Osteoblast (primary cell): ENCODE data around the gene SRCAP. TPM values are rescaled to one million over a fixed set of nuclear protein-coding genes. Genes with fewer than 3 reads are reported as not detected.
"Not testable (repeated sequence)": the region's sequence is repeated elsewhere in the genome, so short reads cannot be mapped to it uniquely, and the experiment has no call there.

ENCODE experiments used
- DNase-seq: peaks from one replicate; pipeline ENCODE4 v3.0.0; 2011; ENCODE audit warnings: low spot score, mixed read lengths; ENCODE audit not compliant: insufficient read length; ENCODE audit errors: missing footprints
- H2AFZ ChIP-seq: 2 replicates; pipeline ENCODE4 v1.6.0; 2011; ENCODE audit warnings: mild to moderate bottlenecking, low read length
- H3K27ac ChIP-seq: 2 replicates; pipeline ENCODE4 v1.5.1; 2011; ENCODE audit warnings: mild to moderate bottlenecking, low read depth, low read length, moderate library complexity
- H3K27me3 ChIP-seq: 2 replicates; pipeline ENCODE4 v1.6.0; 2012; ENCODE audit warnings: mild to moderate bottlenecking, control low read depth, inconsistent platforms, low read length, moderate library complexity; ENCODE audit not compliant: insufficient read depth
- H3K36me3 ChIP-seq: 2 replicates; pipeline ENCODE4 v1.5.1; 2011; ENCODE audit warnings: mild to moderate bottlenecking, low read length, control low read depth, moderate library complexity; ENCODE audit not compliant: insufficient read depth
- H3K4me1 ChIP-seq: 2 replicates; pipeline ENCODE4 v1.5.1; 2011; ENCODE audit warnings: mild to moderate bottlenecking, low read length, control low read depth, moderate library complexity; ENCODE audit not compliant: insufficient read depth
- H3K4me2 ChIP-seq: 2 replicates; pipeline ENCODE4 v1.6.0; 2011; ENCODE audit warnings: mild to moderate bottlenecking, low read length; ENCODE audit not compliant: insufficient read depth
- H3K4me3 ChIP-seq: fragments of 200-600 bp; sonication (generic); 3 replicates; pipeline ENCODE4 v1.5.1; 2012; ENCODE audit warnings: mild to moderate bottlenecking, low read length, inconsistent platforms; ENCODE audit not compliant: insufficient read depth
- H3K79me2 ChIP-seq: 2 replicates; pipeline ENCODE4 v1.6.0; 2012; ENCODE audit warnings: mild to moderate bottlenecking, low read length, control low read depth, inconsistent platforms; ENCODE audit not compliant: insufficient read depth
- H3K9me3 ChIP-seq: 2 replicates; pipeline ENCODE4 v1.5.1; 2011; ENCODE audit warnings: low read depth, low read length, control low read depth
- H4K20me1 ChIP-seq: 2 replicates; pipeline ENCODE4 v1.6.0; 2012; ENCODE audit warnings: mild to moderate bottlenecking, low read length, control low read depth; ENCODE audit not compliant: insufficient read depth
- total RNA-seq: library from RNA; depleted of rRNA; stranded (reverse); fragments of >200 nt; gene quantifications from 2 replicates; pipeline ENCODE4 v1.2.3, GENCODE V29; 2012
- TF ChIP-seq, protein P1 (sequence below): IDR thresholded peaks from 2 replicates; pipeline ENCODE4 v1.5.1; 2011; ENCODE audit warnings: mild to moderate bottlenecking, low read depth, low read length, moderate library complexity; ENCODE audit errors: extremely low read depth

SRCAP gene
- total RNA-seq, 1 donor, result 16.3 TPM

DNA sequence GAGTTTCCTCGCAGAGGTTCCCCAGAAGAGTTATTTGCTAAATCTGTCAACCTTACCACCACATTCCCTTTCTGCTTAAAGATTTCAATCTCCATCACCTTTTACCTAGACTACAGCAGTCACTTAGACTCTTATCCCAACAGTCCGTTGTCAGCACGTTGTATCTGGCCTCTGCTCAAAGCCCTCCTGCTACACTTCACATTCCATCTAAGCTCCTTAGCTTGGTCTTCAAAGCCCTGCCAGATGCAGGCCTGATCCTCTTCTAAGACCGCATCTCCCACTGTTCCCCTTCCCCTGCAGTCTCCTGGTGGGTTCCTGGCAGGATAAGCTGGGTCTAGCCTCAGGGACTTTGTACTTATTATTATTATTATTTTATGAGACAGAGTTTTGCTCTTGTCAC, 10.3 kb upstream of the SRCAP start:
- Histone ChIP-seq H3K4me2 (no peak overlapping the region), H2AFZ (peak overlapping the region; percentile 10), H3K27ac (no peak overlapping the region), H3K4me3 (no peak overlapping the region), H3K79me2 (no peaks in the 10 kb centered on the region), H3K36me3 (no peaks in the 10 kb centered on the region), H3K27me3 (no peaks in the 10 kb centered on the region), H3K9me3 (no peaks in the 10 kb centered on the region), H4K20me1 (no peaks in the 10 kb centered on the region), H3K4me1 (no peaks in the 10 kb centered on the region)
- no peak for DNase-seq
- TF ChIP-seq, protein P1, sequence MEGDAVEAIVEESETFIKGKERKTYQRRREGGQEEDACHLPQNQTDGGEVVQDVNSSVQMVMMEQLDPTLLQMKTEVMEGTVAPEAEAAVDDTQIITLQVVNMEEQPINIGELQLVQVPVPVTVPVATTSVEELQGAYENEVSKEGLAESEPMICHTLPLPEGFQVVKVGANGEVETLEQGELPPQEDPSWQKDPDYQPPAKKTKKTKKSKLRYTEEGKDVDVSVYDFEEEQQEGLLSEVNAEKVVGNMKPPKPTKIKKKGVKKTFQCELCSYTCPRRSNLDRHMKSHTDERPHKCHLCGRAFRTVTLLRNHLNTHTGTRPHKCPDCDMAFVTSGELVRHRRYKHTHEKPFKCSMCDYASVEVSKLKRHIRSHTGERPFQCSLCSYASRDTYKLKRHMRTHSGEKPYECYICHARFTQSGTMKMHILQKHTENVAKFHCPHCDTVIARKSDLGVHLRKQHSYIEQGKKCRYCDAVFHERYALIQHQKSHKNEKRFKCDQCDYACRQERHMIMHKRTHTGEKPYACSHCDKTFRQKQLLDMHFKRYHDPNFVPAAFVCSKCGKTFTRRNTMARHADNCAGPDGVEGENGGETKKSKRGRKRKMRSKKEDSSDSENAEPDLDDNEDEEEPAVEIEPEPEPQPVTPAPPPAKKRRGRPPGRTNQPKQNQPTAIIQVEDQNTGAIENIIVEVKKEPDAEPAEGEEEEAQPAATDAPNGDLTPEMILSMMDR, result no peak

DNA sequence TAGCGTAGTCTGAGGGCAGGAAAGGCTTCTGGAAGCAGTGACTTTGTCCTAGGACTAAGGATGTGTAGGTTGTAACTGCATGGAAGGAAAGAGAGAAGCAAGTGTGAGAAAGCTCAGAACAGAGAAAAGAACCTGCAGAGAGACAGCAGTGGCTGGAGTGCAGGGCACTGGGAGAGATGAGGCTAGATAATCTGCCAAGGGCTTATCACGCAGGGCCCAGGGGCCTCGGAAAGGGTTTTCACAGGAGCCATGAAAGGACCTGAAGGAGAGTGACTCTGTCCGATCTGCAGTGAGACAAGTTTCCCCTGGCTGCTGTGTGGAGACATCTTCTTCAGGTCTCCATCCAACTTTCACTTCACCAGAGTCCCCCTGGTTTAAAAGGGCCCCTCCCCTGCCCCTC, 7.1 kb upstream of the SRCAP start:
- H3K27me3 ChIP-seq, result no peaks in the 10 kb centered on the region
- H2AFZ ChIP-seq, result peak overlapping the region; percentile 56
- no peak for DNase-seq
- TF ChIP-seq, protein P1, result no peak
- H3K9me3 ChIP-seq, result no peaks in the 10 kb centered on the region
- no peaks in the 10 kb centered on the region for H3K4me1 ChIP-seq
- H3K27ac ChIP-seq, result no peak overlapping the region
- H3K4me2 ChIP-seq, result no peak overlapping the region
- no peak overlapping the region for H3K4me3 ChIP-seq
- no peaks in the 10 kb centered on the region for H4K20me1 ChIP-seq
- H3K36me3 ChIP-seq, result no peaks in the 10 kb centered on the region
- H3K79me2 ChIP-seq, result no peaks in the 10 kb centered on the region

DNA sequence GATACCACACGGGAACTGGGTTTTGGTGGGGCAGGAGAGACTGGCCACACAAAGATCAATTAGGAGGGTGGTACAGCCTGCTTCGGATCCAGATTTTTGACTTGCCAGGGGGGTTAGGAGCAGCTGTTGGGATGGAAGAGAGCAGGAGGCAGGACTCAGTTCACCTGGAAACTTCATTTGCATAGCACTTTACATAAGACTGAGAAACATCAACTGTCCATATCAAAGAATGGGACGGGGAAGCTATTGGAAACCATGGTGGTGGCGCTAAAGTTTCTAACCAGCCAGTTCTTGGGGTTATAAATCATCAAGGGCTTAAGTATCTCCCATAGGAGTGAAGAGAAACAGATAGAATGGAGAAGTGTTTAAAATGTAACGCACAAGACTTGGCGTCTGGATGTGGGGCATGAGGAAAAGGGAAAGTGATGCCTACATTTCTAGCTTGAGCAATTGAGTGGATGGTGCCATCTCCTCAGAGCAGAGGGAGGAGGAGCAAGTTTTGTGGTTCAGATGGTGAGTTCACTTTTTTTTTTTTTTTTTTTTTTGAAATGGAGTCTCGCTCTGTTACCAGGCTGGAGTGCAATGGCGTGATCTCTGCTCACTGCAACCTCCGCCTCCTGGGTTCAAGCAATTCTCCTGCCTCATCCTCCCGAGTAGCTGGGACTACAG, 6.4 kb upstream of the SRCAP start:
- peak; percentile 46 for DNase-seq
- Histone ChIP-seq H3K4me3 (no peak overlapping the region), H2AFZ (peak overlapping the region; percentile 56), H3K79me2 (no peaks in the 10 kb centered on the region), H3K9me3 (no peaks in the 10 kb centered on the region), H3K27ac (no peak overlapping the region), H4K20me1 (no peaks in the 10 kb centered on the region), H3K4me2 (no peak overlapping the region), H3K27me3 (no peaks in the 10 kb centered on the region), H3K4me1 (peaks cover 4% of the 10 kb centered on the region), H3K36me3 (no peaks in the 10 kb centered on the region)
- TF ChIP-seq, protein P1, result no peak

DNA sequence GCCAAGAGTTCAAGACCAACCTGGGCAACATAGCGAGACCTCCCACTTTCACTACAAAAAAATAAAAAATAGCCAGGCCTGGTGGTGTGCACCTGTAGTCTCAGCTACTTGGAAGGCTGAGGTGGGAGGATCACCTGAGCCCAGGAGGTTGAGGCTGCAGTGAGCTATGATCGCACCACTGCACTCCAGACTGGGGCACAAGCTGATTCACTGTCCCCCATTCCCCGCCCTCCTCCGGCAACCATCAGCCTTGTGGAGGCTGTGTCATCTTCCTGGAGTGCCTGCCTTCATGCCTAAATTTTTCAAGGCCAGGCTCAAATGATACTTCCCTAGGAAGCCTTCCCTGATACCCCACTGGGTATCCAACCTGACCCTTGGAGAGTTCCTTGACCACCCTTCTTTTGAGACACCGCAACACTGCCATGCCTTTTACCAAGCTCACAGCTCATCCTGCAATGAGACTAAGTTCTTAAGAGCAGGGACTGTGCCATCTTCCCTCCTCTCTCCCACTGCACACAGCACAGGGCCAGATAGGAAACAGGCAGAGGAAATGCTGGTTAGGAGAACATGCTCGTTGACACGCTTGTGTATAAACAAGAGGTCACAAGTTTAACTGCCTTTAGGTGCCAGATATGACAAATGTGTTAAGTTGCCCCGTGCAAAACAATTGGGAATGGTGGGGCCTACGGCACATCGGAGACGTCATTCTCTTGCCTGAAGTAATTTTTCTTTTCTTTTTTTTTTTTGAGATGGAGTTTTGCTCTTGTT, 3.9 kb upstream of the SRCAP start:
- H2AFZ ChIP-seq, result peak overlapping the region; percentile 54
- no peak overlapping the region for H3K27ac ChIP-seq
- peaks cover 16% of the 10 kb centered on the region for H3K79me2 ChIP-seq
- H3K36me3 ChIP-seq, result no peaks in the 10 kb centered on the region
- H3K27me3 ChIP-seq, result no peaks in the 10 kb centered on the region
- no peaks in the 10 kb centered on the region for H3K9me3 ChIP-seq
- H3K4me3 ChIP-seq, result no peak overlapping the region
- H3K4me1 ChIP-seq, result peaks cover 16% of the 10 kb centered on the region
- H4K20me1 ChIP-seq, result peaks cover 11% of the 10 kb centered on the region
- H3K4me2 ChIP-seq, result no peak overlapping the region
- no peak for DNase-seq
- TF ChIP-seq, protein P1, result no peak

GRCh38 chr16:30696646-30697045, 2.3 kb upstream of the SRCAP start:
- H3K4me2 ChIP-seq, H3K9me3 ChIP-seq, H3K27me3 ChIP-seq, H3K4me3 ChIP-seq, H3K27ac ChIP-seq, H2AFZ ChIP-seq, DNase-seq: not testable (repeated sequence)
- H3K36me3 ChIP-seq, result peaks cover 12% of the 10 kb centered on the region
- H3K4me1 ChIP-seq, result peaks cover 16% of the 10 kb centered on the region
- peaks cover 32% of the 10 kb centered on the region for H3K79me2 ChIP-seq
- H4K20me1 ChIP-seq, result peaks cover 17% of the 10 kb centered on the region
